Natural killer cell (primary cell): ENCODE measurements around the gene VGF. TPM values are rescaled to one million over a fixed set of nuclear protein-coding genes. Genes with fewer than 3 reads are reported as not detected.

Source experiments
- ATAC-seq, 3 donors: fragments of 150-1000 bp in 2 of 3; fragments of 200-7000 bp in 1 of 3; cut with Tn5 transposase; 1 replicate in 1 of 3; 2 replicates in 2 of 3; pipeline ENCODE4 v1.10.0; 2021; ENCODE audit warnings: mild to moderate bottlenecking in 2 of 3, moderate library complexity in 2 of 3
- DNase-seq, 2 donors: peaks; one replicate each; pipeline versions ENCODE4 v3.0.0 to v3.0.0-alpha.2; 2013 to 2021; ENCODE audit warnings: mixed read lengths in 1 of 2
- H3K27ac ChIP-seq: one replicate; pipeline ENCODE4 v1.5.1; 2013; ENCODE audit warnings: mild to moderate bottlenecking, low read length
- H3K27me3 ChIP-seq: one replicate; pipeline ENCODE4 v1.6.1; 2013; ENCODE audit warnings: low read length; ENCODE audit not compliant: control insufficient read depth, insufficient read depth
- H3K36me3 ChIP-seq: one replicate; pipeline ENCODE4 v1.6.1; 2013; ENCODE audit warnings: low read length; ENCODE audit not compliant: control insufficient read depth, insufficient read depth
- H3K4me1 ChIP-seq: one replicate; pipeline ENCODE4 v1.6.1; 2013; ENCODE audit warnings: low read length; ENCODE audit not compliant: control insufficient read depth, insufficient read depth
- H3K4me3 ChIP-seq: one replicate; pipeline ENCODE4 v1.5.1; 2013; ENCODE audit warnings: low read length
- H3K9me3 ChIP-seq: one replicate; pipeline ENCODE4 v1.6.1; 2013; ENCODE audit warnings: low read length; ENCODE audit not compliant: control insufficient read depth, insufficient read depth
- H3K27ac Mint-ChIP-seq, 2 donors: one replicate each; pipeline ENCODE4 v1.8.0; 2022; ENCODE audit warnings: mild to moderate bottlenecking in 2 of 2, mixed read lengths in 2 of 2, moderate library complexity in 1 of 2
- H3K27me3 Mint-ChIP-seq, 2 donors: one replicate each; pipeline ENCODE4 v1.8.0; 2022; ENCODE audit warnings: low read depth in 2 of 2, mixed read lengths in 2 of 2
- H3K36me3 Mint-ChIP-seq: one replicate; pipeline ENCODE4 v1.8.0; 2022; ENCODE audit warnings: mixed read lengths
- H3K4me1 Mint-ChIP-seq, 2 donors: one replicate each; pipeline ENCODE4 v1.8.0; 2022; ENCODE audit warnings: mixed read lengths in 2 of 2
- H3K4me3 Mint-ChIP-seq: one replicate; pipeline ENCODE4 v1.8.0; 2022; ENCODE audit warnings: mild to moderate bottlenecking, moderate library complexity, mixed read lengths
- H3K9me3 Mint-ChIP-seq, 2 donors: one replicate each; pipeline ENCODE4 v1.8.0; 2022; ENCODE audit warnings: mixed read lengths in 2 of 2
- CTCF ChIP-seq: fragments of 200-600 bp; IDR thresholded peaks from one replicate; pipeline ENCODE4 v1.8.0; 2022; ENCODE audit warnings: antibody characterized with exemption
- WGBS: methylation state at CpG from one replicate; pipeline ENCODE4 v1.1.7; 2013; ENCODE audit warnings: missing lambda C conversion rate; ENCODE audit not compliant: insufficient coverage; 5-methylcytosine and 5-hydroxymethylcytosine counted together
- intact Hi-C: fragments of 100-400 bp; cut with micrococcal nuclease; formaldehyde crosslinking; loops from one replicate; pipeline ENCODE4 v1.14.2; 2022
- total RNA-seq, 4 donors: library from RNA; stranded (reverse); fragments of 120-200 nt in 1 of 4; gene quantifications; one replicate each; pipeline versions ENCODE4 v1.2.3 to v1.2.4, GENCODE V29; 2013 to 2022

VGF gene
- total RNA-seq, 3 donors from 2014 or later (not counting 1 experiment from before 2014, with no cell fraction given): not detected

- H3K4me3 ChIP-seq: no peak overlapping the region
- no peak for TF ChIP-seq CTCF
- H3K4me1 Mint-ChIP-seq: peaks cover 26 to 42% of the 10 kb centered on the region in 2 donors
- no peaks in the 10 kb centered on the region for H3K9me3 Mint-ChIP-seq
- no peaks in the 10 kb centered on the region for H3K9me3 ChIP-seq
- H3K4me1 ChIP-seq: peaks cover 26% of the 10 kb centered on the region
- peaks cover 15 to 17% of the 10 kb centered on the region in 2 donors for H3K27me3 Mint-ChIP-seq
- ATAC-seq: no peak
- H3K27ac ChIP-seq: no peak overlapping the region
- DNase-seq: no peak
- peaks cover 3% of the 10 kb centered on the region for H3K27me3 ChIP-seq
- no peaks in the 10 kb centered on the region for H3K36me3 ChIP-seq
- WGBS: 79% methylated on average over 2 of the region's 3 CpGs
- intact Hi-C loops: no loop called here
- peak overlapping the region; percentile 23 to 98 for H3K27ac Mint-ChIP-seq
- no peak overlapping the region for H3K4me3 Mint-ChIP-seq
- H3K36me3 Mint-ChIP-seq: no peaks in the 10 kb centered on the region
These were observed 25.1 kb downstream of the VGF start for GRCh38 chr7:101140339-101140699.

- peak overlapping the region; percentile 68 for H3K27ac ChIP-seq
- intact Hi-C loops: loop anchor here (1.0 kb wide), 1 partner anchor 27 kb away; the partner anchor contains the start of gene VGF
- H3K36me3 Mint-ChIP-seq: no peaks in the 10 kb centered on the region
These were observed 27.0 kb downstream of the VGF start for GRCh38 chr7:101138213-101138870.

GRCh38 chr7:101137651-101138212, 27.6 kb downstream of the VGF start:
- Mint-ChIP-seq H3K4me1 (peaks cover 21 to 30% of the 10 kb centered on the region in 2 donors), H3K27ac (peak overlapping the region; percentile 88 to 98), H3K9me3 (no peaks in the 10 kb centered on the region), H3K27me3 (peaks cover 0 to 2% of the 10 kb centered on the region in 2 donors), H3K4me3 (peak overlapping the region; percentile 67), H3K36me3 (no peaks in the 10 kb centered on the region)
- no peaks in the 10 kb centered on the region for H3K9me3 ChIP-seq
- 87% methylated on average over 8 of the region's 9 CpGs for WGBS
- ATAC-seq: no peak
- no peak overlapping the region for H3K4me3 ChIP-seq
- no peak for DNase-seq
- H3K27ac ChIP-seq: peak overlapping the region; percentile 68
- TF ChIP-seq CTCF: no peak
- H3K27me3 ChIP-seq: no peaks in the 10 kb centered on the region
- intact Hi-C loops: loop anchor here (1.0 kb wide), 1 partner anchor 28 kb away; the partner anchor contains the start of gene VGF
- peaks cover 22% of the 10 kb centered on the region for H3K4me1 ChIP-seq
- H3K36me3 ChIP-seq: no peaks in the 10 kb centered on the region

More at GRCh38 chr7:101138213-101138870, 27.0 kb downstream of the VGF start:
- ATAC-seq (peak; percentile 85 to 99 (median 97)), DNase-seq (peak; percentile 85 to 87)
- H3K4me3 ChIP-seq: no peak overlapping the region
- peak overlapping the region; percentile 88 to 98 for H3K27ac Mint-ChIP-seq
- peaks cover 21 to 33% of the 10 kb centered on the region in 2 donors for H3K4me1 Mint-ChIP-seq
- H3K27me3 ChIP-seq: no peaks in the 10 kb centered on the region
- peak overlapping the region; percentile 67 for H3K4me3 Mint-ChIP-seq
- H3K4me1 ChIP-seq: peaks cover 22% of the 10 kb centered on the region
- WGBS: 0% methylated on average over 13 of the region's 16 CpGs
- no peaks in the 10 kb centered on the region for H3K9me3 ChIP-seq
- H3K36me3 ChIP-seq: no peaks in the 10 kb centered on the region
- TF ChIP-seq CTCF: peak; percentile 92
- H3K27me3 Mint-ChIP-seq: peaks cover 0 to 3% of the 10 kb centered on the region in 2 donors
- no peaks in the 10 kb centered on the region for H3K9me3 Mint-ChIP-seq
